GM21737 (cell line): Measurements from ENCODE around the gene ITPKB.
"Not testable (repeated sequence)": the region's sequence is repeated elsewhere in the genome, so short reads cannot be mapped to it uniquely, and the experiment has no call there.

ENCODE experiments used
- ATAC-seq: cut with Tn5 transposase; IDR thresholded peaks from one replicate; pipeline ENCODE4 v1.9.1; 2021; ENCODE audit warnings: mild to moderate bottlenecking, moderate library complexity; ENCODE audit not compliant: unreplicated experiment

ITPKB gene

GRCh38 chr1:226732856-226733291 lies 6.2 kb downstream of the ITPKB start:
- ATAC-seq: no peak

- ATAC-seq: no peak
Measured at GRCh38 chr1:226731257-226731893, 7.7 kb downstream of the ITPKB start.

- ATAC-seq: no peak
Measured at GRCh38 chr1:226730836-226731235, 8.2 kb downstream of the ITPKB start.

- ATAC-seq: no peak
Measured at GRCh38 chr1:226730071-226730470, 9.0 kb downstream of the ITPKB start.

DNA sequence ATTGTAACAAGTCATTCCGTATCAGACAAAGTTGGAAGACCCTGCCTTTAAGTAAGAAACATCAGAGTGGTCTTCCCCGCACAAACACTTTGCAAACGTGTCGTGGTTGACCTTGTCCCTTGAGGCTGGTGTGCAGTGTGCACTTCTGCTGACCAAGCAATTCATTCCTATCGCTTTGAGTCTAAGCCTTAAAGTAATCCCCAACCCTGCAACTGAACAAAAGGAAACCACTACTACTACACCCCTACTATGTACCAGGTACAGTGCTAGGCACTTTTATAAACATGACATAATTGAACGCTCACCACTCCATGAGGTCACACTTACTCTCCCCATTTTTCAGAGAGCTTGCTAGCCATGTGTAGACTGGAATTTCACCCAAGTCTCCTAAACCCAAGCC lies 10.6 kb downstream of the ITPKB start:
- ATAC-seq: no peak

GRCh38 chr1:226725897-226726267 lies 13.2 kb downstream of the ITPKB start:
- no peak for ATAC-seq

DNA sequence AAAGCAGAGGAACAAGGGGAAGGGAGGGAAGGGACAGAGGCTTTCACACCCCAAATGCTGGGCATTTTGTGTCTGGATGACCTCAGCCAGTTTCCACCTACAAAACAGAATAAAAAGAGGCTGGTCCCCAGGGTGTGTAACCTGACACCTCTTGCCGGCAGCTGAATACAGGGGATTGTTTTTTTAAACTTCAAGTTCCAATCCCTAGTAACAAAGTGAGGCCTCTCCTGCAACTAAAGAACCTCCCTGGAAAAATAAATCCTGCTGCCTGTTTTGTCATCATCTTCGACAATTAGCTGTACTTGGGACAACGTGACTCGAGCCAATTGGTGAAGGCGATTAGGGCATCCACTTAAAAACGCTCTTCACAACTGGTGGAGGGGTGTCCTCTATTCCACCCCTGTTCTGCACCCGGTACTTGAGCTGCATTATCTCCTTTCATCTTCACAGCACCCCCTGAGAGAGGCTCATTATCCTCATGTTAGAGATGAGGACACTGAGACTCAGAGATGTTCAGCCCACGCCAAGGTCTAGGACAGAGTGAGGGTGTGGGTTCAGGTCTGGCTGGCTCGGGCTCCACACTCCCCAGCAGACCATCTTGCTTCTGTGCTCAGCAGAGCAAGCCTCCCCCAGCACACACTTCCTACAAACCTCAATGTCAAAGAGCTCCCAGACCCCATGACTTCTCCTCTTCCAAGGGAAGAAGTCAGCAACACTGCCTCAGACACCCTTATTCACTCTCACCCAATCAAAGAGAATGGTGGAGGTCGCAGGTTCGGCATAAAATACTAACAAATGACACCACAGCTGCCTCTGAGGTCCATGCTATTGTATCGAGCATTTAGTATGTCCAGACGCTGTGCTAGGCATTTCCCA lies 15.2 kb downstream of the ITPKB start:
- ATAC-seq: no peak

DNA sequence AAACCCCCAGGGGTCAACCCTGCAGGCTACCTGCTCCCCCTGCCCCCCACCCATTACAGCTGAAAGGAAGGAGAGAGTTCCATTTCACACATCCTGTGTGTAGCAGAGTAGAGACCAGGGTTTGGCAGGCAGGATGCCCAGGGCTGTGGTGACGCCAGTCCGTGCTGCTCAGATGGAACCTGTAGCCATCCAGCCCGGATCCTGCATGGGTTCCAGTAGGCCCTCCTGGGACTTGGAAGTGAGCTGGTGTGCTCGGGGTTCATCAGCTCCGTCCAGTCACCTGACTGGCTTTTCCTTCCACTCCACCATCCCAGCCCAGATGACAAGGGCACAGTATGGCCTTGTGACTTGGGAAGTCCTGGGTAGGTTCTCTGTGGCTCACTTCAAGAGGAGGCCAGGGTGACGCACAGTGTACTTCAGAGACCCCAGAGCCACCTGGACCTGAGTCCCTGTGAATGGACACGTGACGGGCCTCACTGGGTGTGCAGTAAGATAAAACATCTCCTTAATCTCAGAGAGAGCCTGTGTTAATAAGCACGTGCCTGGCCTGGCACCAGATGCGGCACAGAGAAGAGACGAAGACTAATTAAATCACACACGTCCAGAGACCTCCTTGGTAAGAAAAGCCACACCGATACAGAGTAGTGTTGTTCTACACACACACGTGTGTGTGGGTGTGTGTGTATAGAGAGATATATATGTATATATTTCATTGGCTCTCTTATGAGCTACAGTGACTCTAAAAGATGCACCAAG lies 16.0 kb downstream of the ITPKB start:
- no peak for ATAC-seq

DNA sequence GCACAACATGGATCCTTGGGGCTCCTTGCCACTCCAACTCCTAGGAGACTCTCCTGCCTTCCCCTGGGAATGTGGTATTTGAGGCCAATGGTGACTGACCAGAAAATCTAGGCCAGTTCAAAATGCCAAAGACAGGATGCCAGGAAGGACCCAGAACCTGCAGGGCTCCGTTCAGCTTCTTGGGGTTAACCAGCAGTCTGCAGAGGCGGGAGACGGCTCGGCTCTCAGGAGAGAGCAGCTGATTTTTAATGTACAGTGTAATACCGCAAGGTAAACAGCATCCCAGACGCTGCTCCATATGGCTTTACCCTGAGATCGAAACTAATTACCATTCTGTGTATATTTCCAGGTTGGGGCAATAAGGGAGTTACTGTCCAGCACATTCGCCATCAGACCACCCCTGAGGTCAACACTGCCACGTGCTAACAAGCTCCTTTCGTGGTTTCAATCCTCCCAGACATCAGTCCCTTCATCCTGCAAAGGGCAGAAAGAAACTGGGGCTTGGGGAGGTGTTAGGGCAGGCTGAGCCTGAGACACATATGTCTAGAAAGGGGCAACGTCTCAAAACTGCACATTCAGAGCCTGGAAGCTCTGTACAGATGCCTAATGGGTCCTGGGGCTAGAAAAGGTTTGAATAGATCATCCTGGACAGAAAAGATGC lies 16.7 kb downstream of the ITPKB start:
- ATAC-seq: no peak

DNA sequence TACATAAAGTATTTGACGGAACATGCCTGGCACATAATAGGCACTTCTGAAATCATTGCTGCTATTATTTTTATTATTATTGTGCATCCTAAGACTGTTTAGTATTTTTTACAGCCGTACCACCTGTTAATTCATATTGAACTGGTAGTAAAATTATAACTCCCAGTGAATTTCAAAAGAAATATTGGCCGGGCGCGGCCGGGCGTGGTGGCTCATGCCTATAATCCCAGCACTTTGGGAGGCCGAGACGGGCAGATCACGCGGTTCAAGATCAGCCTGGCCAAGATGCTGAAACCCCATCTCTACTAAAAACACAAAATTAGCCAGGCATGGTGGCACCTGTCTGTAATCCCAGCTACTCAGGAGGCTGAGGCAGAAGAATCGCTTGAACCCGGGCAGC lies 18.5 kb downstream of the ITPKB start:
- ATAC-seq: not testable (repeated sequence)

GRCh38 chr1:226719596-226720387 lies 19.3 kb downstream of the ITPKB start:
- ATAC-seq: no peak

- no peak for ATAC-seq
Measured at GRCh38 chr1:226717256-226717909, 21.7 kb downstream of the ITPKB start.

DNA sequence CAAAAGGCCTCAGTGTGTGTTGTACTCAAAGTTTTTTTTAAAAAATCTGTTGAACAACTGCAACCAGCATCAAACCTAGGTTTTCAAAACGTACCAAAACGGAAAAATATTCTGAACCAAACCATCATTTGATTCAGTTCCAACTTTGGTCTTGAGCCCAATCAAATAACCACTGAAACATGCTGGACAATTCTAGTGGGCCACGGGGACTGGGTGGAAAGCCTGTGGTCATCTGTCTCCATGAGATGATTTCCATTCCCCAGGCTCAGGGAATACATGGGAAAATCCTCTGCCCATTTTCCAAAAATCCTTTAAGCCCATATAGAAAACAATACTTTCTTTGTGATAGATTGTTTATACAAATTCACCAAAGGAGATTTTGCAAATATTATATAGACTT lies 22.5 kb downstream of the ITPKB start:
- no peak for ATAC-seq

DNA sequence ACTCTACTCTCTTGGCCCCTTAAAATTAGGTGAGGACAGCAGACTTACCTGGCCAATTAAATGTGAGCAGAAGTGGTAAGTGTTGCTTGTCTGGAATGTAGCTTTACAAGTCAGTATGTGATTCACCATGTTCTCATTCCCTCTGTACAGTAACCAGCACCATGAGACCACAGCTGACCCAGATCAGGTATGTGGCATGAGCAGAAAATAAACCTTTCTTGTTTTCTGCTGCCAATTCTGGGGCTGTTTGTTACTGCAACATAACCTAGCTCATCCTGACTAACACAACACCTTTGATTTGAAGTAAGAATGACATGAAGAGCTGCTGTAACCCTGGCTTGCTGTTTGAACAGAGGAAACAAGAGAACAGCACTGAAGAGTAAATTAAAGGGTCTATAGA lies 24.9 kb downstream of the ITPKB start:
- ATAC-seq: no peak

GRCh38 chr1:226712742-226713419 lies 26.2 kb downstream of the ITPKB start:
- ATAC-seq: peak; percentile 16

GRCh38 chr1:226711976-226712741 lies 26.9 kb downstream of the ITPKB start:
- ATAC-seq: peak; percentile 84

GRCh38 chr1:226710501-226710900 lies 28.6 kb downstream of the ITPKB start:
- no peak for ATAC-seq

- no peak for ATAC-seq
Measured at GRCh38 chr1:226709953-226710352, 29.1 kb downstream of the ITPKB start.
